GM21528 (cell line): ENCODE measurements around the gene GABRR2.
"Not testable (repeated sequence)": the region's sequence is repeated elsewhere in the genome, so short reads cannot be mapped to it uniquely, and the experiment has no call there.

Experiments used
- ATAC-seq: cut with Tn5 transposase; IDR thresholded peaks from one replicate; pipeline ENCODE4 v1.9.1; 2021; ENCODE audit warnings: mild to moderate bottlenecking, moderate library complexity; ENCODE audit not compliant: unreplicated experiment, low FRiP score

GABRR2 gene

DNA sequence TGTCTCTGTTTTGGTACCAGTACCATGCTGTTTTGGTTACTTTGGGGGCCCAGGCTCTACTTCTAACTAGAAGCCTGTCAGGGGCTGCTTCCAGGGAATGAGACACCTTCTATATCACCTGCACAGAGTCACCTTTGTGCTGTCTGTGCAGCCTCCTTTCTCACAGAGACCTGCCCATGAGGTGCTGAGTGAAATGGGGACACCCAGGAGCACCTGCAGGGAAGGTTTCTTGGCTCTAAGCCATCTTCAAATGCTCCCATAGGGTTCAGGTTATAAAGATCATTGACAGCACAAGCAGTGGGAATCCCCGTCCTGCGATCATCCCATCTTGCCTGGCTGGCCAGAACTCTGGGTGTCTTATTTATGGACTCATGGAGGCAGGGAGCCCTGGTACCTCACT lies 19.1 kb downstream of the GABRR2 start:
- no peak for ATAC-seq

DNA sequence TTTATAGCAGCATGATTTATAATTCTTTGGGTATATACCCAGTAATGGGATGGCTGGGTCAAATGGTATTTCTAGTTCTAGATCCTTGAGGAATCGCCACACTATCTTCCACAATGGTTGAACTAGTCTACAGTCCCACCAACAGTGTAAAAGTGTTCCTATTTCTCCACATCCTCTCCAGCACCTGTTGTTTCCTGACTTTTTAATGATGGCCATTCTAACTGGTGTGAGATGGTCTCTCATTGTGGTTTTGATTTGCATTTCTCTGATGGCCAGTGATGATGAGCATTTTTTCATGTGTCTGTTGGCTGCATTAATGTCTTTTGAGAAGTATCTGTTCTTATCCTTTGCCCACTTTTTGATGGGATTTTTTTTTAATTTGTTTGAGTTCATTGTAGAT lies 20.0 kb downstream of the GABRR2 start:
- ATAC-seq, result not testable (repeated sequence)

GRCh38 chr6:89291256-89291819 lies 23.8 kb downstream of the GABRR2 start:
- ATAC-seq, result no peak

DNA sequence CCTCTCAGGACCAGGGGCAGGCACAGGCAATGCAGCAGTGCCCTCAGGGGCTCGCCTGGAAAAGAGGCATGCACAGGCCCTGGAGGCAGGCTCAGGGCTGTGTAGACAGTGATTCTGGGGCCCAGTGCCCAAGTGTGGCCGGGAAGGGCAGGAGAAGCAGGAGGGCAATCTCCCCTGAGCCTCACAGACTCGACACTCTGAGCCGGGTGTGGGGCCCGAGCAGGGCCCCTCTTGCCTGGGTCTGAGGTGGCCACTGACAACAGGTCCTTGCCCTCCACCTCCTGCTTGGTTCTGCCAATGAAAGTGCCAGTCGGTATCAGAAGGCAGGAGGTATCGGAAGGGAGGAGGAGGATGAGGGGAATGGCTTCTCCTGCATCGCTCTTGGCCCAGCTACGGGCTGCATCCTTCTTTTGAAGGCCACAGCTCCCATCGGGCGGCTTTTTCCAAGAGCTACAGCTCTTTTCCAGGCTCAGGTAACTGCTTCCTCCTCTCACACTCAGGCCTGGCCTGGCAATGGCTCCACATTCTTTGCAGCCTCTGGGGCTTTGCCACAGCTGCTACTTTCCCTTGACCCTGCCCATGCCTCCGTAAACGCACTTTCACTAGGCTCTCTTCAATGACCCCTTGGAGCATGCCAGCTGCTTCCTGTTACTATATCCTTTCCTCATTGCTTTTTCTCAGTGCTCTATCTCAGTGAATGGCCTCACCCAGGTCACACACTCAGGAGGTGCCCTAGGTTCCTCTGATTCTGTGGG lies 24.5 kb downstream of the GABRR2 start:
- no peak for ATAC-seq

DNA sequence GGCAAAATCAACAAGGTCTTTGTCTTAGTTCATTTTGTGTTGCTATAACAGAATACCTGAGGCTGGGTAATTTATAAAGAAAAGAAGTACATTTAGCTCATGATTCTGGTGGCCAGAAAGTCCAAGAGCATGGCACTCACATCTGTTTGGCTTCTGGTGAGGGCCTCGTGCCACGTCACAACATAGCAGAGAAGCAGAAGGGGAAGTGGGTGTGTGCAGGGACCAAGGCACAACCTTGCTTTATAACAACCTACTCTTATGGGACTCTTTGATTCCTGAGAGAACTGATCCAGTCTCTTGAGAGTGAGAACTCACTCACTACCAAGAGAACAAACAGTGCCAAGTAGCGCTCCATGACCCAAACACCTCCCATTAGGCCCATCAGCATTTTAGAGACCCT lies 25.4 kb downstream of the GABRR2 start:
- ATAC-seq, result no peak

DNA sequence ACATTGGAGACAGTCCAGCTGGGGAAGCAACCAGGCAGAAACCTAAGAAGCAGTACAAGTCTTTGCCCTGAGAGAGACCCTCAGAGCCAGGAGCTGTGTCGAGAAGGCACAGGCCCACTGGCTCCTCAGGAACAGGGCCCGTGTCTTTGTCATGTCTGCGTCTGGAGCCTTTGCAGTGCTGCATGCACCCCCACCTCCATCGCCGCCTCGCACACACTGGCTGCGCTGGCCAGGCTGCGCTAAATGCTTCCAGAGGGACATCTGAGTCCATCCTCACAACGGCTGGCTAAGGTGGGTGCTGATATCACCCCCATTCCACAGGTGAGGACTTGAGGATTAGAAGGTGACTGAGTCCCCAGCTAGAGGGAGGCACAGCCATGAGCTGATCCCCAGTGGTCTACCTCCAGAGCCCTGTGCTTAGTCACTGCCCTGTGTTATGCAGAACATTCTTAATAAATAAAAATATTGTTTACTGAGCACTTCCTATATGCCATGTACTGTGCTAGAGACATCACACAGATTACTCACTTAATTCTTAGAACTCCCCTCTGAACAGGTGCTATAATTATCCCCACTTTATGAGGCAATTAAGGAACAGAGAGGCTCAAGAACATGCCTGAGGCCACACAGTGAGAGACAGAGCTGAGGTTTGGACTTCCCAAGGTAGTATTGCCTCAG lies 27.6 kb downstream of the GABRR2 start:
- ATAC-seq, result no peak

- no peak for ATAC-seq
Observed at GRCh38 chr6:89286516-89286915, 28.6 kb downstream of the GABRR2 start.

GRCh38 chr6:89284963-89285735 lies 29.9 kb downstream of the GABRR2 start:
- no peak for ATAC-seq

GRCh38 chr6:89284081-89284480 lies 31.0 kb downstream of the GABRR2 start:
- no peak for ATAC-seq

- no peak for ATAC-seq
Observed at GRCh38 chr6:89282749-89283148, 32.4 kb downstream of the GABRR2 start.

DNA sequence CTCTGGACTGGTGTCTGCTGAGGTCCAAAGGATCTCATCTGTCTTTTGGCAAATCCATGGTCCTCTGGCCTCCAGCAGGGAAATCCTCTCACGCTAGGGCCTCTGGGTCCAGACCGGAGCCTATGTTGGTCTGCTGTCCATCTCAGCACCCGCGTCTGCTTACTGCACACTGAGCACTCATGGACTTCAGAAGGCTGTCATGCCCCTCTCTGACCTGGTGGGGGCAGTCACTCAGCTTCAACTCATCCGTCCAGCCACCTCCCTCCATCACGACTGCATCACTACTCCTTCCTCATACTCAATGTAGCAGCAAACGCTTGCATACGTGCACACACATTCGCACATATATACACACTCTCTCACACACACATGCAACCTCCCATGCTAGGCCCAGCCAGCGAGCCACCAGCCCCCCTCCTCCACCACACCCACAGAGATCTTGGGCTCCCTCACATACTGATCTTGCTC lies 33.3 kb downstream of the GABRR2 start:
- ATAC-seq, result peak; percentile 91

DNA sequence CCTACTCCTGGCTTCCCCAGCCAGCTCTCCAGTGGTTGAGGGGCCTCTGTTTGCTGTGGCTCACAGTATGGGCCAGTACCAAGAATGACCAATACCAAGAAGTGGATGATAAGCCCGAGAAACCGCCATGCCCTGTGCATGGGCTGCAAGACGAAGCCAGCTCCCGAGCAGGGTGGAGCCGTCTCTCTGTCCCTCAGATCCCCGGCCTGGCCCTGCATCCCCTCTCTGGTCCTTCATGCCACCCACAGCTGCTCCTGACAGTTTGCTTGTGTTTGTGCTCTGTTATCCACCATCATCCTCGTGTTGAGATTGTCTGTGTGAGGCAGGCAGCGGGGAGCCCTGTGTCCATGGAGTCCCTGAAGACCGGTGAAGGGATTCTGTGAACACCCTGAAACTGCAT lies 36.1 kb downstream of the GABRR2 start:
- no peak for ATAC-seq

- ATAC-seq, result no peak
Observed at GRCh38 chr6:89275900-89276299, 39.2 kb downstream of the GABRR2 start.

- ATAC-seq, result no peak
Observed at GRCh38 chr6:89273816-89274215, 41.3 kb downstream of the GABRR2 start.

DNA sequence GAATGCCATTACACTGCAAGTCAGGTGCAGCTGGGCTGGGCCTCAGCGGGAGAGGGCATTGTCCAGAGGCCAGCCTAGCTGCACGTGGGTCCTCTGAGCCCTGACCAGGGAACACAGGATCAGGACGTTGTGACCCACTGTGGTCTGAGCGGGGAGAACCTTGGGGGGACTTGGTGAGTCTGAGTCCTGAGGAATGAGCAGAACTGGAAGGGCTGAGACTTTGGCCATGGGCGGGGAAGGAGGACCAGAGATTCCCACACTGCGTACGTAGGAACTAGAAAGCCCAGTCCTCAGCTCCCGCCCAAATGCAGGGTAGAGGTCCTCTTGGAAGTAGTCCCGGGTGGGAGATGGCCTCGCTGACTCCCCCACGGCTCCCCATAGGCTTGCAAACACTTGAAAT lies 42.5 kb downstream of the GABRR2 start:
- no peak for ATAC-seq

GRCh38 chr6:89270951-89271721 lies 44.0 kb downstream of the GABRR2 start:
- ATAC-seq, result no peak

DNA sequence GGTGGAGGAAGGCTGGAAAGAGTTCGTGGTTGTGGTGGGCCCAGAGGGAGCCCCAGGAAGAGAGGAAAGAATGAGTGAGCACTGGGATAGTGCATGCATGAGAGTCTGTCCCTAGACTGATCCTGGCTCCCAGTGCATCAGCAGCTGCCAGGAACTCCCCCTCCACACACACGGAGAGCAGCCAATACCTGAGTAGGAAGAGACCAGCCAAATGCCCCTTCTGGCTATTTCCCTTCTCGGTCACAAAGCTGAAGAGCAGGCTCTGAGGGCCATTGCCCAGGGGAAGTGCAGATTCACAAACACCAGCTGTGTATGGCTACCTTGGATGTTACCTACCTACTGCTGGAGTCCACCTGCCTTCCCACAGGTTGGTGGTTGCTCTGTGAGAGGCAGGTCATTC lies 45.1 kb downstream of the GABRR2 start:
- ATAC-seq, result no peak

DNA sequence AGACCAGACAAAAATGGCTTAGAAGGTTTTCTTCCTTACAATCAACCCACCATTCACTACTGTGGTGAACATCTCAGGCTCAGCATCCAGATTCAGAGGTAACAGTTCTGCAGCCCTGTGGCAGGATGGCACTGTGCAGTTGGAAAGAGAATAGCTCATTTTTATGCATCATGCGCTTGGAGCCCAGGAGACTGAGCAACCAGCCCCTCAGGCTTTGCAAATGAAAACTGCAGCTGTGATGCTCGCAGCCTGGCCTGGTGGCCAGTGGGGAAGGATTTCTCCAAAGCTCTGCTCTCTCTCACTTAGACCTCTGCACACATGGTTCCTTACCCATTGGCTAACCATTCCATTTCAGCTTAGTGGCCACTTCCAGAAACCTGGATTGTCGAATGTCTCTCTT lies 45.8 kb downstream of the GABRR2 start:
- no peak for ATAC-seq

- no peak for ATAC-seq
Observed at GRCh38 chr6:89268776-89269175, 46.3 kb downstream of the GABRR2 start.

DNA sequence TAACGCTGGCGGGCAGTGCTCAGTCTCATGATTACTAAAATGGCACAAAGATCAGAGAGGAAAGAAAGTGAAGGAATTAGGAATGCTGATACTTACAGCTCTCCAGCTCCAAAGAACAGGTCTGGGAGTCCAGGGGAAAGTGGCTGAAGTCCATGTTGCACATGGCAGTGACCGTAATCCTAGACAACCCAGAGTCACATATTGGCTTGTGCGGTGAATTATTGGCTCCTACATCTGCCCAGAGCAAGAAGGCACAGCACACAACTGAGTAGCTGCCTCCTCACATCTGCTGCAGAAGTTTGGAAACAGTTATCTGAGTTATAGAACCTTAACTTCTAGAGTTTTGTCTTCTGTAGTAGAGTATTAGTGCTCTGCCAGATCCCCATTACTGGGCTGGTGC lies 47.2 kb downstream of the GABRR2 start:
- no peak for ATAC-seq
